Adrenal gland (tissue), 5 donors: ENCODE data around the gene GOLGA7B.

Experiments used
- POLR2A ChIP-seq, 2 donors: fragments of 450-650 bp; IDR thresholded peaks; one replicate each; pipeline ENCODE4 v1.6.1; 2017; ENCODE audit warnings: antibody characterized with exemption in 2 of 2, mild to moderate bottlenecking in 2 of 2, moderate library complexity in 1 of 2
- TF ChIP-seq, protein P1 (sequence below), 6 experiments: fragments of 450-650 bp in 4 of 6; fragments of 200-600 bp in 2 of 6; sonication (generic) in 1 of 6; IDR thresholded peaks; 1 replicate in 5 of 6; 2 replicates in 1 of 6; pipeline versions ENCODE4 v1.5.1 to v1.8.0; 2016 to 2021; ENCODE audit warnings: antibody characterized with exemption in 6 of 6, mild to moderate bottlenecking in 2 of 6, moderate library complexity in 1 of 6
- donor health status: DM: no; HTN: no; CAD: no.

DNA sequence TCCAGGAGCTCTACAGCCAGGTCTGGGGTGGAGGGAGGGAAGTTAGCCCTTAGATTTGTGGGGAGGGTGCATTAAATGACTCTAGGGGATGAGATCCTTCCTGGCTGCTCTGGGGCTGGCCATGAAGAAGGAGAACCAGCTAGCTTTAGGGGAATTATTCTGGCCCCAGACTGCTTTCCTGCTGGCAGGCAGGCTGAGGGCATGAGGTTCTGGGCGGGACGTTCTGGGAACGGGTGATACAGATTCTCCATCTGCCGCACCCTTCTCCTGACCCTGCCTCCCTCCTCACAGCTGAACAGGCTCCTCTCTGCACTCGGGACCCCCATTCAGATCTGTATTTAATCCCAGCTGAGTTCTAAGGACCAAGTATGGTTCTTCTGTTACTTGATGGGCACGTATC is 23.9 kb downstream of the GOLGA7B start:
- TF ChIP-seq, protein P1, sequence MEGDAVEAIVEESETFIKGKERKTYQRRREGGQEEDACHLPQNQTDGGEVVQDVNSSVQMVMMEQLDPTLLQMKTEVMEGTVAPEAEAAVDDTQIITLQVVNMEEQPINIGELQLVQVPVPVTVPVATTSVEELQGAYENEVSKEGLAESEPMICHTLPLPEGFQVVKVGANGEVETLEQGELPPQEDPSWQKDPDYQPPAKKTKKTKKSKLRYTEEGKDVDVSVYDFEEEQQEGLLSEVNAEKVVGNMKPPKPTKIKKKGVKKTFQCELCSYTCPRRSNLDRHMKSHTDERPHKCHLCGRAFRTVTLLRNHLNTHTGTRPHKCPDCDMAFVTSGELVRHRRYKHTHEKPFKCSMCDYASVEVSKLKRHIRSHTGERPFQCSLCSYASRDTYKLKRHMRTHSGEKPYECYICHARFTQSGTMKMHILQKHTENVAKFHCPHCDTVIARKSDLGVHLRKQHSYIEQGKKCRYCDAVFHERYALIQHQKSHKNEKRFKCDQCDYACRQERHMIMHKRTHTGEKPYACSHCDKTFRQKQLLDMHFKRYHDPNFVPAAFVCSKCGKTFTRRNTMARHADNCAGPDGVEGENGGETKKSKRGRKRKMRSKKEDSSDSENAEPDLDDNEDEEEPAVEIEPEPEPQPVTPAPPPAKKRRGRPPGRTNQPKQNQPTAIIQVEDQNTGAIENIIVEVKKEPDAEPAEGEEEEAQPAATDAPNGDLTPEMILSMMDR (IDR thresholded peaks at IDR 0.05): no peak
- TF ChIP-seq POLR2A (IDR thresholded peaks at IDR 0.05): no peak
